ENCODE results near the gene MAB21L1. TPM values are rescaled to one million over a fixed set of nuclear protein-coding genes. Genes with fewer than 3 reads are reported as not detected.

MAB21L1 gene
- total and polyA plus RNA-seq, 2 experiments from 2014 or later: 0.78 TPM; not detected in 1

- TF ChIP-seq ZNF462 (CRISPR knock-in tag; IDR thresholded peaks at IDR 0.05) (no peak), CTCF (conservative IDR thresholded peaks at IDR 0.05; ENCODE audit: low read depth in 2 of 2) (no peak), REST (IDR thresholded peaks at IDR 0.05; ENCODE audit: unreplicated experiment) (no peak), CREB1 (CRISPR knock-in tag; IDR thresholded peaks at IDR 0.05; ENCODE audit: low read depth) (no peak), STAT1 (IDR thresholded peaks at IDR 0.05; ENCODE audit: unreplicated experiment) (no peak), ZNF114 (CRISPR knock-in tag; IDR thresholded peaks at IDR 0.05) (no peak), POLR2AphosphoS5 (IDR thresholded peaks at IDR 0.05; ENCODE audit: low read depth) (no peak), ETS1 (IDR thresholded peaks at IDR 0.05) (no peak), NANOG (IDR thresholded peaks at IDR 0.05; ENCODE audit: borderline replicate concordance) (no peak), JUNB (IDR thresholded peaks at IDR 0.05; ENCODE audit: unreplicated experiment) (no peak), EZH2 (IDR thresholded peaks at IDR 0.05; ENCODE audit: low read depth, unreplicated experiment) (no peak)
Measured at GRCh38 chr13:35465371-35465770, 11.1 kb downstream of the MAB21L1 start (continued).

Data from GM23338 (cell line).